PC-9 (cell line): Measurements from ENCODE around the gene EIF4G2. TPM values are rescaled to one million over a fixed set of nuclear protein-coding genes. Genes with fewer than 3 reads are reported as not detected.

Experiments
- BruUV-seq: library from RNA; stranded (reverse); fragments of 400-500 nt; replicated peaks from 2 replicates; lab custom pipeline; 2021; lab: Mats Ljungman, UMichigan
- CTCF ChIA-PET: fragments of 300-600 bp; sonication (Branson Sonifier 250); formaldehyde crosslinking; loops from one replicate; lab custom pipeline; 2022; ENCODE audit warnings: antibody characterized with exemption; lab: Charles Lee
- POLR2A ChIA-PET: fragments of 300-600 bp; sonication (Branson Sonifier 250); formaldehyde crosslinking; loops from one replicate; lab custom pipeline; 2022; ENCODE audit warnings: antibody characterized with exemption; ENCODE audit not compliant: unreplicated experiment; lab: Charles Lee
- DNase-seq, 2 experiments: peaks; one replicate each; pipeline versions ENCODE4 v3.0.0 to v3.0.0-alpha.2; 2015 to 2022; ENCODE audit warnings: mixed read lengths in 1 of 2
- H2AFZ ChIP-seq: fragments of 200-600 bp; sonication (generic); 2 replicates; pipeline ENCODE4 v1.8.1; 2017; ENCODE audit warnings: antibody characterized with exemption
- H3F3A ChIP-seq: fragments of 200-600 bp; sonication (generic); 2 replicates; pipeline ENCODE4 v1.8.1; 2017; ENCODE audit warnings: antibody characterized with exemption, mild to moderate bottlenecking, low read depth; ENCODE audit not compliant: insufficient read depth
- H3K27ac ChIP-seq: fragments of 200-600 bp; sonication (generic); 2 replicates; pipeline ENCODE4 v1.6.1; 2016; ENCODE audit warnings: mixed run types
- H3K27me3 ChIP-seq: fragments of 200-600 bp; sonication (generic); 2 replicates; pipeline ENCODE4 v1.6.1; 2016; ENCODE audit warnings: low read depth, mixed run types; ENCODE audit not compliant: insufficient read depth
- H3K36me3 ChIP-seq: fragments of 200-600 bp; sonication (generic); 2 replicates; pipeline ENCODE4 v1.6.1; 2016; ENCODE audit warnings: low read depth, mixed run types
- H3K4me1 ChIP-seq: fragments of 200-600 bp; sonication (generic); replicated peaks from 2 replicates; pipeline ENCODE4 v1.6.1; 2016; ENCODE audit warnings: mixed run types; ENCODE audit not compliant: insufficient read depth
- H3K4me2 ChIP-seq: fragments of 200-600 bp; sonication (generic); 2 replicates; pipeline ENCODE4 v1.6.1; 2017; ENCODE audit warnings: mixed run types
- H3K4me3 ChIP-seq: fragments of 200-600 bp; sonication (generic); 2 replicates; pipeline ENCODE4 v1.6.1; 2016; ENCODE audit warnings: mixed run types
- H3K79me2 ChIP-seq: fragments of 200-600 bp; sonication (generic); 2 replicates; pipeline ENCODE4 v1.6.1; 2017; ENCODE audit warnings: low read depth, mixed run types
- H3K9me2 ChIP-seq: fragments of 200-600 bp; sonication (generic); 2 replicates; pipeline ENCODE4 v1.8.1; 2017; ENCODE audit warnings: mild to moderate bottlenecking; ENCODE audit not compliant: insufficient read depth
- H3K9me3 ChIP-seq: fragments of 200-600 bp; sonication (generic); 2 replicates; pipeline ENCODE4 v1.8.1; 2016; ENCODE audit warnings: low read depth; ENCODE audit not compliant: insufficient read depth
- H4K20me1 ChIP-seq: fragments of 200-600 bp; sonication (generic); 2 replicates; pipeline ENCODE4 v1.8.1; 2017; ENCODE audit not compliant: insufficient read depth
- CTCF ChIP-seq: fragments of 200-600 bp; sonication (generic); conservative IDR thresholded peaks from 2 replicates; pipeline ENCODE4 v1.6.1; 2017; ENCODE audit warnings: mixed run types, antibody characterized with exemption, mild to moderate bottlenecking, moderate library complexity
- EZH2 ChIP-seq: fragments of 200-600 bp; sonication (generic); IDR thresholded peaks from 2 replicates; pipeline ENCODE4 v1.8.0; 2017; ENCODE audit warnings: antibody characterized with exemption, low read depth
- intact Hi-C: fragments of 100-400 bp; cut with micrococcal nuclease; formaldehyde crosslinking; loops from one replicate; pipeline ENCODE4 v1.10.0; 2022; ENCODE audit not compliant: unreplicated experiment
- total RNA-seq: library from RNA; stranded (reverse); gene quantifications from 2 replicates; pipeline ENCODE4 v1.2.3, GENCODE V29; 2021

The EIF4G2 gene
- total RNA-seq, 1 experiment from 2014 or later = 353 TPM

- no peaks in the 10 kb centered on the region for H3K9me2 ChIP-seq
- TSS peak; percentile 51 for BruUV-seq
- H3K9me3 ChIP-seq = no peaks in the 10 kb centered on the region
- no peaks in the 10 kb centered on the region; the same call in 1 of the 2 replicates for H3K36me3 ChIP-seq
- no peaks in the 10 kb centered on the region for H3K27me3 ChIP-seq
- H3K4me1 ChIP-seq = peaks cover 18% of the 10 kb centered on the region
- peak overlapping the region; percentile 91 for H3K4me2 ChIP-seq
- H2AFZ ChIP-seq = peak overlapping the region; percentile 97
- no peak for DNase-seq
- intact Hi-C loops = no loop called here
- peaks cover 6% of the 10 kb centered on the region for H3F3A ChIP-seq
- H3K79me2 ChIP-seq = peaks cover 18% of the 10 kb centered on the region
- TF ChIP-seq CTCF (no peak), EZH2 (no peak)
- H3K27ac ChIP-seq = peak overlapping the region; percentile 88
- H4K20me1 ChIP-seq = no peaks in the 10 kb centered on the region
- ChIA-PET POLR2A (interaction anchor here (0.6 kb wide), 1 partner anchor 58 kb away, joined by 7 read pairs; no protein-coding TSS in a partner anchor), CTCF (no interaction called here)
- peak overlapping the region; percentile 81 for H3K4me3 ChIP-seq
These were observed 57.2 kb downstream of the EIF4G2 start for GRCh38 chr11:10751581-10751940.

GRCh38 chr11:10750838-10751580 is 57.7 kb downstream of the EIF4G2 start, which contains the start of gene CTR9:
Gene CTR9, plus strand, starts transcription at chr11:10751246. Its CDS starts 167 bp downstream, at chr11:10751413.
- Histone ChIP-seq H3K36me3 (no peaks in the 10 kb centered on the region; the same call in 1 of the 2 replicates), H3K4me1 (peaks cover 18% of the 10 kb centered on the region), H3K9me2 (no peaks in the 10 kb centered on the region), H3K27me3 (no peaks in the 10 kb centered on the region), H4K20me1 (no peaks in the 10 kb centered on the region), H3K9me3 (no peaks in the 10 kb centered on the region), H3K4me3 (peak within 1 kb of the TSS; percentile 81), H3F3A (peaks cover 6% of the 10 kb centered on the region), H2AFZ (peak within 1 kb of the TSS; percentile 97), H3K27ac (peak within 1 kb of the TSS; percentile 88), H3K79me2 (peaks cover 18% of the 10 kb centered on the region), H3K4me2 (peak within 1 kb of the TSS; percentile 91)
- ChIA-PET CTCF (interaction anchor here (0.6 kb wide), 1 partner anchor 628 kb away, joined by 4 read pairs; no protein-coding TSS in a partner anchor), POLR2A (interaction anchor here (0.6 to 0.7 kb wide), 2 partner anchors 59 to 442 kb away, joined by 3 to 7 read pairs; no protein-coding TSS in a partner anchor)
- no TSS peak for BruUV-seq
- peak; percentile 81 to 91 for DNase-seq
- intact Hi-C loops = no loop called here
- TF ChIP-seq EZH2 (no peak), CTCF (no peak; the same call in 1 of the 2 replicates)

GRCh38 chr11:10749476-10749875 is 59.2 kb downstream of the EIF4G2 start:
- TF ChIP-seq EZH2 = no peak
- no peak for TF ChIP-seq CTCF
- ChIA-PET POLR2A (no interaction called here), CTCF (no interaction called here)
- Histone ChIP-seq H3K4me2 (no peak overlapping the region), H4K20me1 (no peaks in the 10 kb centered on the region), H3K9me3 (no peaks in the 10 kb centered on the region), H3K36me3 (no peaks in the 10 kb centered on the region), H3K27me3 (no peaks in the 10 kb centered on the region), H3K79me2 (peaks cover 18% of the 10 kb centered on the region), H3K4me3 (no peak overlapping the region), H3K4me1 (peaks cover 18% of the 10 kb centered on the region), H3K9me2 (no peaks in the 10 kb centered on the region), H3F3A (peaks cover 6% of the 10 kb centered on the region), H2AFZ (no peak overlapping the region), H3K27ac (no peak overlapping the region)
- no peak for DNase-seq
- intact Hi-C loops = no loop called here
- no TSS peak for BruUV-seq
